NCI-H2107 treated with DMSO at 0.1 percent for 48 hours (cell line): ENCODE results near the gene STT3B.
"Not testable (repeated sequence)": the region's sequence is repeated elsewhere in the genome, so short reads cannot be mapped to it uniquely, and the experiment has no call there.

Experiments
- DNase-seq: peaks from one replicate; lab custom pipeline; 2025; ENCODE audit not compliant: unreplicated experiment; lab: John Stamatoyannopoulos, UW

STT3B gene

GRCh38 chr3:31590650-31591049 lies 57.9 kb downstream of the STT3B start:
- DNase-seq, result no peak

GRCh38 chr3:31592764-31593163 lies 60.0 kb downstream of the STT3B start:
- DNase-seq, result no peak

- DNase-seq, result no peak
Observed at GRCh38 chr3:31596176-31596575, 63.5 kb downstream of the STT3B start.

- DNase-seq, result no peak
Observed at GRCh38 chr3:31600431-31600830, 67.7 kb downstream of the STT3B start.

GRCh38 chr3:31605333-31605732 lies 72.6 kb downstream of the STT3B start:
- not testable (repeated sequence) for DNase-seq

- DNase-seq, result no peak
Observed at GRCh38 chr3:31606453-31606852, 73.7 kb downstream of the STT3B start.

GRCh38 chr3:31610700-31611275 lies 78.1 kb downstream of the STT3B start:
- peak; percentile 1 for DNase-seq

- no peak for DNase-seq
Observed at GRCh38 chr3:31613177-31613576, 80.5 kb downstream of the STT3B start.

- no peak for DNase-seq
Observed at GRCh38 chr3:31613654-31614053, 80.9 kb downstream of the STT3B start.

GRCh38 chr3:31614162-31614921 lies 81.6 kb downstream of the STT3B start:
- DNase-seq, result no peak

- peak; percentile 3 for DNase-seq
Observed at GRCh38 chr3:31615071-31615875, 82.5 kb downstream of the STT3B start.

GRCh38 chr3:31616711-31617110 lies 84.0 kb downstream of the STT3B start:
- no peak for DNase-seq

- no peak for DNase-seq
Observed at GRCh38 chr3:31620656-31621055, 87.9 kb downstream of the STT3B start.

GRCh38 chr3:31621314-31621713 lies 88.6 kb downstream of the STT3B start:
- no peak for DNase-seq

GRCh38 chr3:31622636-31623288 lies 90.0 kb downstream of the STT3B start:
- no peak for DNase-seq

GRCh38 chr3:31624083-31624709 lies 91.5 kb downstream of the STT3B start:
- DNase-seq, result no peak

- DNase-seq, result no peak
Observed at GRCh38 chr3:31625358-31625757, 92.6 kb downstream of the STT3B start.

- DNase-seq, result no peak
Observed at GRCh38 chr3:31629054-31629453, 96.3 kb downstream of the STT3B start.

GRCh38 chr3:31634476-31634875 lies 101.8 kb downstream of the STT3B start:
- no peak for DNase-seq

- no peak for DNase-seq
Observed at GRCh38 chr3:31635545-31635944, 102.8 kb downstream of the STT3B start.

GRCh38 chr3:31636049-31636448 lies 103.3 kb downstream of the STT3B start:
- DNase-seq, result no peak
